H1 (cell line): ENCODE measurements around the gene C17orf107.

Source experiments
- EZH2 ChIP-seq: fragments of 200-600 bp; sonication (generic); IDR thresholded peaks from 2 replicates; pipeline ENCODE4 v1.7.1; 2012; ENCODE audit warnings: low read depth, mild to moderate bottlenecking, moderate library complexity, low read length, inconsistent platforms; ENCODE audit not compliant: severe bottlenecking
- POLR2A ChIP-seq, 2 experiments: IDR thresholded peaks; 1 replicate in 1 of 2; 2 replicates in 1 of 2; pipeline ENCODE4 v1.6.1; 2011; ENCODE audit warnings: low read depth in 2 of 2, low read length in 2 of 2, mild to moderate bottlenecking in 2 of 2; ENCODE audit errors: control extremely low read depth in 1 of 2
- SP2 ChIP-seq: IDR thresholded peaks from 2 replicates; pipeline ENCODE4 v1.6.1; 2012; ENCODE audit warnings: mild to moderate bottlenecking, low read length, inconsistent platforms
- TAF1 ChIP-seq: IDR thresholded peaks from 2 replicates; pipeline ENCODE4 v1.6.1; 2011; ENCODE audit warnings: mild to moderate bottlenecking, low read depth, low read length
- TF ChIP-seq, protein P1 (sequence below), 3 experiments: IDR thresholded peaks; 1 replicate in 2 of 3; 2 replicates in 1 of 3; pipeline versions ENCODE4 v1.5.1 to v1.6.1; 2011; ENCODE audit warnings: low read length in 3 of 3, mild to moderate bottlenecking in 3 of 3, inconsistent platforms in 2 of 3, low read depth in 1 of 3, moderate library complexity in 1 of 3; ENCODE audit not compliant: insufficient read depth in 1 of 3; ENCODE audit errors: control extremely low read depth in 1 of 3
- TF ChIP-seq, protein P2 (sequence below): IDR thresholded peaks from 2 replicates; pipeline ENCODE4 v1.6.1; 2012; ENCODE audit warnings: inconsistent platforms

- TF ChIP-seq, protein P1, sequence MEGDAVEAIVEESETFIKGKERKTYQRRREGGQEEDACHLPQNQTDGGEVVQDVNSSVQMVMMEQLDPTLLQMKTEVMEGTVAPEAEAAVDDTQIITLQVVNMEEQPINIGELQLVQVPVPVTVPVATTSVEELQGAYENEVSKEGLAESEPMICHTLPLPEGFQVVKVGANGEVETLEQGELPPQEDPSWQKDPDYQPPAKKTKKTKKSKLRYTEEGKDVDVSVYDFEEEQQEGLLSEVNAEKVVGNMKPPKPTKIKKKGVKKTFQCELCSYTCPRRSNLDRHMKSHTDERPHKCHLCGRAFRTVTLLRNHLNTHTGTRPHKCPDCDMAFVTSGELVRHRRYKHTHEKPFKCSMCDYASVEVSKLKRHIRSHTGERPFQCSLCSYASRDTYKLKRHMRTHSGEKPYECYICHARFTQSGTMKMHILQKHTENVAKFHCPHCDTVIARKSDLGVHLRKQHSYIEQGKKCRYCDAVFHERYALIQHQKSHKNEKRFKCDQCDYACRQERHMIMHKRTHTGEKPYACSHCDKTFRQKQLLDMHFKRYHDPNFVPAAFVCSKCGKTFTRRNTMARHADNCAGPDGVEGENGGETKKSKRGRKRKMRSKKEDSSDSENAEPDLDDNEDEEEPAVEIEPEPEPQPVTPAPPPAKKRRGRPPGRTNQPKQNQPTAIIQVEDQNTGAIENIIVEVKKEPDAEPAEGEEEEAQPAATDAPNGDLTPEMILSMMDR (IDR thresholded peaks at IDR 0.05; ENCODE audit: control extremely low read depth in 1 of 3, insufficient read depth in 1 of 3, low read depth in 1 of 3, low read length in 3 of 3), result no peak
- TF ChIP-seq, protein P2, sequence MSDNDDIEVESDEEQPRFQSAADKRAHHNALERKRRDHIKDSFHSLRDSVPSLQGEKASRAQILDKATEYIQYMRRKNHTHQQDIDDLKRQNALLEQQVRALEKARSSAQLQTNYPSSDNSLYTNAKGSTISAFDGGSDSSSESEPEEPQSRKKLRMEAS, result no peak
- TF ChIP-seq TAF1, result no peak
- no peak for TF ChIP-seq POLR2A (IDR thresholded peaks at IDR 0.05; ENCODE audit: control extremely low read depth in 1 of 2, low read depth in 2 of 2, low read length in 2 of 2)
- TF ChIP-seq EZH2, result no peak
- TF ChIP-seq SP2, result no peak
Observed at GRCh38 chr17:4880857-4881256, 18.5 kb upstream of the C17orf107 start.
